ENCODE data around the gene ATP8A2.

Gene ATP8A2

GRCh38 chr13:25683056-25683455, 311.3 kb downstream of the ATP8A2 start:
- DNase-seq (ENCODE audit: low spot score in 2 of 2): no peak
- Mint-ChIP-seq H3K9me3 (no peaks in the 10 kb centered on the region), H3K4me3 (no peak overlapping the region)

DNA sequence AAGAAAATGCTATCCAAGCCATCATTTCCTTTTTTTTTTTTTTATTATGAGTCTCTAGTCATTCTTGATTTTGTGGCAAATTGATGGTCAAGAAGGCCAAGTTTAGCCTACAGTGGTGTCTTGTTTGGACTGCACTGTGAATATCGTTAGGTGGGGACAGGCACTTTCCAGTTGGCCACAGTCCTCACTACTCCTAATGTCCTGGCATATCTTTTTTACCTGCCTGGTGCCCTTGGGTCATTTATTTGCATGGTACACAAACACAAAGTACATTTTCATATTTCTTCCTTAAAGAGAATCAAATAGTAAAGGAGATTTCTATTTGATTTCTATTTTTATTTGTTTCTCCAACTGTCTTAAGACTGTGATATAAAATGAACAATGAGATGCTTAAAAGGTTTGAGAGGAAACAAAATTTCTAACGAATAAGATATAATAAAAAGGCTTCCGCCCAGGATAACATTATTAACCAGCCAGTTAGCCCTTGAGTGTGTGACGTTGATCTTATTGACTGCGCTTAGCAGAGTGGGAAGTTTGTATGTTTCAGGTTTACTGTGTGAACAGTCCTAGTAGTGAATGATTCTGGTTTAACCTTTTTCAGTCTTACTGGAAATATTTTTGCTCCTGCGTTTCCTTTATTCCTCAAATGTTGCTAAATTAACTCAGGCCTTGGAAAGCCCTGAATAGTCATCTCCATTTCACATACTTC, 312.0 kb downstream of the ATP8A2 start:
- Mint-ChIP-seq H3K36me3 (no peaks in the 10 kb centered on the region), H3K9me3 (no peaks in the 10 kb centered on the region), H3K4me1 (no peaks in the 10 kb centered on the region), H3K4me3 (no peak overlapping the region), H3K27ac (no peak overlapping the region)
- no peak for ATAC-seq
- no peak for DNase-seq (ENCODE audit: low spot score in 2 of 2)

More at GRCh38 chr13:25683056-25683455, 311.3 kb downstream of the ATP8A2 start:
- Mint-ChIP-seq H3K4me1 (no peaks in the 10 kb centered on the region), H3K36me3 (no peaks in the 10 kb centered on the region), H3K27ac (no peak overlapping the region)
- no peak for ATAC-seq

- H3K36me3 Mint-ChIP-seq: no peaks in the 10 kb centered on the region
- no peak overlapping the region for H3K4me3 Mint-ChIP-seq
- H3K4me1 Mint-ChIP-seq: no peaks in the 10 kb centered on the region
- no peak overlapping the region for H3K27ac Mint-ChIP-seq
- H3K9me3 Mint-ChIP-seq: no peaks in the 10 kb centered on the region
- DNase-seq (ENCODE audit: low spot score in 2 of 2) (no peak), ATAC-seq (no peak)
Measured at GRCh38 chr13:25684491-25684890, 312.7 kb downstream of the ATP8A2 start.

DNA sequence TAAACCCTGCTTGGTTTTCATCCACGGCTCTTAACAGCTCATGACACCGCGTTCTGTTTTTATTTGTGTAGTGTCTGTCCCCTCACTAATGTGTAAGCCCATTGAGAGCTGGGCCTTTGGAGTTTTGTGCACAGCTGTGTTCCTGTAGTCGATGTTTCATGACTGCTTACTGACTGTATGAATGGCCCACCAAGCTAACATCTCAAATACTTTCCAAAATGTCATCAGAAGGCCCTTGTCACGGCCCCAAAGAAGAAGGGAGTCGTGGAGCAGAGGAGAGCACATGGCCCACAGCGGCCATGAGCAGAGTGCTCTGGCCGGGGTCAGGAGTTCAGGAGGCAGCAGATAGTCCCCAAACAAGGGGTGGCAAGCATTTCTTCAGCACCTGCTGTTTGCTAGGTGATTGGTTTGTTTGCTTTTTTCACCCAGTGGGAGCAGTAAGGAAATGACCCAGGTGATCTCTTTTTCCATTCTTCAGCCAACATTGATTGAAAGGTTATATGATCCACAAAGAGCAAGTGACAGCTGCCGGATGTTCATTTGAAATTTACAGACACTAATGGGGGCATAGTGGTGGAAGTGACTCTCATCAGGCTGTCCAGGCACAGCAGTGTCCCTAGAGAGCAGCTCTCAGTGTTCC, 315.2 kb downstream of the ATP8A2 start:
- Mint-ChIP-seq H3K36me3 (no peaks in the 10 kb centered on the region), H3K9me3 (no peaks in the 10 kb centered on the region), H3K4me3 (no peak overlapping the region), H3K4me1 (no peaks in the 10 kb centered on the region), H3K27ac (no peak overlapping the region)
- ATAC-seq (no peak), DNase-seq (ENCODE audit: low spot score in 2 of 2) (no peak)

GRCh38 chr13:25687471-25688225, 315.9 kb downstream of the ATP8A2 start:
- Mint-ChIP-seq H3K4me1 (no peaks in the 10 kb centered on the region), H3K4me3 (no peak overlapping the region), H3K36me3 (no peaks in the 10 kb centered on the region), H3K27ac (no peak overlapping the region), H3K9me3 (no peaks in the 10 kb centered on the region)
- DNase-seq (ENCODE audit: low spot score in 2 of 2) (no peak), ATAC-seq (no peak)

- no peak for DNase-seq (ENCODE audit: low spot score in 2 of 2)
- Mint-ChIP-seq H3K4me3 (no peak overlapping the region), H3K27ac (no peak overlapping the region), H3K36me3 (no peaks in the 10 kb centered on the region), H3K9me3 (no peaks in the 10 kb centered on the region), H3K4me1 (no peaks in the 10 kb centered on the region)
- ATAC-seq: no peak
Measured at GRCh38 chr13:25688536-25688935, 316.8 kb downstream of the ATP8A2 start.

DNA sequence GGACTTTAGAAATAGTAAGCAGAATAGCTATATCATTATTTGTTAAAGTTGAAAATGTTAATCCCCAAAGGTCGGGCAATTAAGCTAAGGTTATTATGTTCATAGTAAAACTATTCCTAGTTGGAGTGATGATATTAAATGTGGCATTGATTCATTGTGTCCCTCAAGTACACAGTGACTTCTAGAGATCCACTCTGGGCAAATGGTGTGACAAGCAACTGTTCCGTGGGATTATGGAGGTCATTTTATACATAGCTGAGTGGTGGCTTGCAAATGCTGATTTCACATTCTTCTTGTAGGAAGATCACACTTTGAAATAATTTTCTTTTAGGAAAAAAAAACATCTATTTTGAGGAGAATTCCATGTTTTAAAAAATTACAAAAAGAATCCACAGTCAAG, 317.8 kb downstream of the ATP8A2 start:
- Mint-ChIP-seq H3K9me3 (no peaks in the 10 kb centered on the region), H3K4me3 (no peak overlapping the region), H3K36me3 (no peaks in the 10 kb centered on the region), H3K4me1 (no peaks in the 10 kb centered on the region), H3K27ac (no peak overlapping the region)
- no peak for DNase-seq (ENCODE audit: low spot score in 2 of 2)
- no peak for ATAC-seq

- no peak overlapping the region for H3K27ac Mint-ChIP-seq
- no peaks in the 10 kb centered on the region for H3K9me3 Mint-ChIP-seq
- H3K4me1 Mint-ChIP-seq: no peaks in the 10 kb centered on the region
- no peak for ATAC-seq
- no peaks in the 10 kb centered on the region for H3K36me3 Mint-ChIP-seq
- DNase-seq (ENCODE audit: low spot score in 2 of 2): no peak
- H3K4me3 Mint-ChIP-seq: no peak overlapping the region
Measured at GRCh38 chr13:25690582-25690981, 318.8 kb downstream of the ATP8A2 start.

GRCh38 chr13:25691654-25692053, 319.9 kb downstream of the ATP8A2 start:
- no peaks in the 10 kb centered on the region for H3K4me1 Mint-ChIP-seq

GRCh38 chr13:25692099-25692498, 320.3 kb downstream of the ATP8A2 start:
- DNase-seq (ENCODE audit: low spot score in 2 of 2): no peak
- H3K9me3 Mint-ChIP-seq: no peaks in the 10 kb centered on the region
- no peak for ATAC-seq
- H3K27ac Mint-ChIP-seq: no peak overlapping the region
- no peaks in the 10 kb centered on the region for H3K36me3 Mint-ChIP-seq
- no peaks in the 10 kb centered on the region for H3K4me1 Mint-ChIP-seq
- H3K4me3 Mint-ChIP-seq: no peak overlapping the region

More at GRCh38 chr13:25691654-25692053, 319.9 kb downstream of the ATP8A2 start:
- Mint-ChIP-seq H3K36me3 (no peaks in the 10 kb centered on the region), H3K4me3 (no peak overlapping the region), H3K27ac (no peak overlapping the region), H3K9me3 (no peaks in the 10 kb centered on the region)
- ATAC-seq (no peak), DNase-seq (ENCODE audit: low spot score in 2 of 2) (no peak)

DNA sequence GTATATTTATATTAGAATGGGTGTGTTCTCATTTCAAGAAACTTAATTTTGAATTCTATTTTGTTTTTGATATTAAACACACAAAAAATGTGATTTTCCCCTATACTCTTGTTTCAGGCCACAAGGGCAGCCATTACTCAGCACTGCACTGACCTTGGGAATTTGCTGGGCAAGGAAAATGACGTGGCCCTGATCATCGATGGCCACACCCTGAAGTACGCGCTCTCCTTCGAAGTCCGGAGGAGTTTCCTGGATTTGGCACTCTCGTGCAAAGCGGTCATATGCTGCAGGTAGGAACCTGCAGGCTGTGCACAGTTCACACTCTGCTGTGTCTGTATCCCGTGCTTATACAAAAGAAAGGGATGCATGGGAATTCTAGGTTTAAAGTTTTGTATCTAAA, 327.3 kb downstream of the ATP8A2 start:
- DNase-seq (ENCODE audit: low spot score in 2 of 2) (no peak), ATAC-seq (no peak)
- no peak overlapping the region for H3K4me3 Mint-ChIP-seq
- H3K9me3 Mint-ChIP-seq: no peaks in the 10 kb centered on the region
- H3K36me3 Mint-ChIP-seq: no peaks in the 10 kb centered on the region
- no peak overlapping the region for H3K27ac Mint-ChIP-seq
- no peaks in the 10 kb centered on the region for H3K4me1 Mint-ChIP-seq

DNA sequence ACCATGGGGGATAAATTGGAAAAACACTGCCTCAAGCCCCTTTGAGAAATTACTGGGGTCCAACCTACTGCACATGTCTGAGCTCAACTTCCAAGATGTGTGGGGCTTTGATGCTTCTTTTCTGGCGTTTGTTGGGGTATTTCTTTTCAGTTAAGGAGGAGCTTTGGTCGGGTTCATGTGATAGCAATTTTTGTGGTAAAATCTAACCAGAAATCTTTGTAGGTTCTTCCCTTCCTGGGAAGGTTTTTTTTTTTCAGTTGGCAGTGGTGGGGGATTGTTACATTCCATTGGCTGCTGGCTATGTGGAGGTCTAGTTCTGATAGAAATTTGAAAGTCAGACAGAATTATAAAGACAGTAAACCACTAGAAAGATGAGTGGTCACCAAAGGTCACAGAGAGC, 327.8 kb downstream of the ATP8A2 start:
- Mint-ChIP-seq H3K4me3 (no peak overlapping the region), H3K36me3 (no peaks in the 10 kb centered on the region), H3K27ac (no peak overlapping the region), H3K4me1 (no peaks in the 10 kb centered on the region), H3K9me3 (no peaks in the 10 kb centered on the region)
- ATAC-seq (no peak), DNase-seq (ENCODE audit: low spot score in 2 of 2) (no peak)

- ATAC-seq (no peak), DNase-seq (ENCODE audit: low spot score in 2 of 2) (no peak)
- Mint-ChIP-seq H3K9me3 (no peaks in the 10 kb centered on the region), H3K4me1 (no peaks in the 10 kb centered on the region), H3K36me3 (no peaks in the 10 kb centered on the region), H3K4me3 (no peak overlapping the region), H3K27ac (no peak overlapping the region)
Measured at GRCh38 chr13:25701304-25701703, 329.5 kb downstream of the ATP8A2 start.

DNA sequence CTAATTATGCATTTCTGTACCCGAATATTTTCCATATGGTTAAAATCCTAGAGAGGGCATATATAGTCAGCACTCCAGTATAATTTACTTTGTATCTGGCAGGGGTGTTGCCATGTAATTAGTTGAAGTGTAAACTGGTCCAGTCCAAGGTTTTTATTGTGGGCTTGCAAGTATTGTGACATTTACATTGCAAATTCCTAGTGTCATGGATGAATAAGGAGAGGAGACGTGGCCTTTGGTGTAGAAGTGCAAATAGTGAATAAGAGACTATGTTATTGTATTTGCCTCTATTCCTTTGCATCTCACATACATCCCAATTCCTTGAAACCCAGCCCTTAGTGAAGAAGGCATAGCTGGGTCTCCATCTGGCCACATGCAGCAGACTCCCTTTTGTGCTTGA, 330.6 kb downstream of the ATP8A2 start:
- H3K27ac Mint-ChIP-seq: no peak overlapping the region
- DNase-seq (ENCODE audit: low spot score in 2 of 2): no peak
- no peaks in the 10 kb centered on the region for H3K4me1 Mint-ChIP-seq
- H3K4me3 Mint-ChIP-seq: no peak overlapping the region
- no peaks in the 10 kb centered on the region for H3K36me3 Mint-ChIP-seq
- no peaks in the 10 kb centered on the region for H3K9me3 Mint-ChIP-seq
- ATAC-seq: no peak

DNA sequence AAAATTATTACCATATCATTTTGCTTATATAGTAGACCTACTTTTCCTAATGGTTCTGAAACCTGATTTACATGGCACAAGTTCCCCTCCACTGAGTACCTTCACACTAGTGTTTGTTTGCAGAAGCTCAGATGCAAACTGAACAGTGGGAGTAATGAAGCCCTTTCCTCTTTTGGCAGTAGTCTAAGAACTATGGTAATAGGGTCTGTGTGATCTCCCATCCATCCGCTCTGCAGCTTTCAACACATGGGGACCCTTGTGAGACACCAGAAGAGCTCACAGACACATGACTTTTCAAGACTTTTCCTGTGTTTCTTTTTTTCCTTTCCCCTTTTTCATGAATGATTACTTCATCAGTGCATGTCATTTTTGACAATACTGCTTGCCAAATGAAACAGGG, 336.0 kb downstream of the ATP8A2 start:
- no peak overlapping the region for H3K4me3 Mint-ChIP-seq
- no peaks in the 10 kb centered on the region for H3K4me1 Mint-ChIP-seq
- H3K36me3 Mint-ChIP-seq: no peaks in the 10 kb centered on the region
- H3K27ac Mint-ChIP-seq: no peak overlapping the region
- DNase-seq (ENCODE audit: low spot score in 2 of 2) (no peak), ATAC-seq (no peak)
- no peaks in the 10 kb centered on the region for H3K9me3 Mint-ChIP-seq

GRCh38 chr13:25708268-25708667, 336.5 kb downstream of the ATP8A2 start:
- Mint-ChIP-seq H3K9me3 (no peaks in the 10 kb centered on the region), H3K36me3 (no peaks in the 10 kb centered on the region), H3K27ac (no peak overlapping the region), H3K4me1 (no peaks in the 10 kb centered on the region), H3K4me3 (no peak overlapping the region)
- no peak for DNase-seq (ENCODE audit: low spot score in 2 of 2)
- ATAC-seq: no peak

All from stimulated activated effector memory CD8-positive, alpha-beta T cell treated with anti-CD3 and anti-CD28 coated beads, Interleukin-12 subunit alpha, Interleukin-12 subunit beta, amount 100 ng/mL, for 72 hours (primary cell).